NT2/D1 (cell line): ENCODE measurements around the gene PDGFC.

Experiments
- DNase-seq: peaks from one replicate; pipeline ENCODE4 v3.0.0-alpha.2; 2011; ENCODE audit warnings: low read depth, low spot score
- H3K27me3 ChIP-seq: 2 replicates; pipeline ENCODE4 v1.6.0; 2011; ENCODE audit warnings: mild to moderate bottlenecking; ENCODE audit not compliant: insufficient read length, insufficient read depth
- H3K36me3 ChIP-seq: 2 replicates; pipeline ENCODE4 v1.6.1; 2011; ENCODE audit warnings: mild to moderate bottlenecking, low read length, mixed read lengths; ENCODE audit not compliant: insufficient read depth, insufficient read length
- H3K4me1 ChIP-seq: 2 replicates; pipeline ENCODE4 v1.5.1; 2011; ENCODE audit not compliant: insufficient read depth, insufficient read length
- H3K4me3 ChIP-seq: 2 replicates; pipeline ENCODE4 v1.5.1; 2011; ENCODE audit warnings: low read depth; ENCODE audit not compliant: insufficient read length
- H3K9ac ChIP-seq: 2 replicates; pipeline ENCODE4 v1.6.0; 2011; ENCODE audit warnings: low read depth; ENCODE audit not compliant: insufficient read length
- H3K9me3 ChIP-seq: 2 replicates; pipeline ENCODE4 v1.5.1; 2011; ENCODE audit warnings: mild to moderate bottlenecking, low read length; ENCODE audit not compliant: insufficient read depth
- SUZ12 ChIP-seq: IDR thresholded peaks from 2 replicates; pipeline ENCODE4 v1.6.1; 2011; ENCODE audit not compliant: insufficient read length, insufficient read depth; ENCODE audit errors: extremely low read depth
- YY1 ChIP-seq: IDR thresholded peaks from 2 replicates; pipeline ENCODE4 v1.6.1; 2011; ENCODE audit not compliant: insufficient read length, insufficient read depth
- ZNF274 ChIP-seq: IDR thresholded peaks from 2 replicates; pipeline ENCODE4 v1.6.1; 2011; ENCODE audit warnings: mild to moderate bottlenecking, low read depth, low read length

The PDGFC gene

GRCh38 chr4:156803056-156803455 is 168.5 kb downstream of the PDGFC start:
- H3K27me3 ChIP-seq: no peaks in the 10 kb centered on the region
- no peak for TF ChIP-seq SUZ12
- no peak for TF ChIP-seq ZNF274
- TF ChIP-seq YY1: no peak
- no peaks in the 10 kb centered on the region for H3K36me3 ChIP-seq
- no peaks in the 10 kb centered on the region for H3K4me1 ChIP-seq
- no peak overlapping the region for H3K9ac ChIP-seq
- no peak for DNase-seq
- H3K9me3 ChIP-seq: no peaks in the 10 kb centered on the region
- no peak overlapping the region for H3K4me3 ChIP-seq

DNA sequence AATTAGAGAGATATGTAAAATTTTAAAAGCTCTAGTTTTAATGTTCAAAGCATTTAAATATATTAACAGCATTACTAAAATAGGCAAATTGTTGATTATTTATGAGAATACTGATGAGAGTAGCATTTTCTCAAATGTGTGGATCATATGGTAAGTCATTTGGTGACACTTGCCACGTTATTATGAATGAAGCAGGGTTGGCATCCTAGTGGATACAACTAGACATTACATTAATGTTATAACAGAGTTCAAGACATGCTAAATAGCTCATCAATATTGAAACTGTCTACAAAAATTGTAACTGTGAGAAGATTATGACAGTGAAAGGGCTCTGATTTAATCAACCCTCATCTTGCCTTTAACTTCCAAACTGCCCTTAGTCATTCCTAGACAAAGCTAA is 171.1 kb downstream of the PDGFC start:
- Histone ChIP-seq H3K4me3 (no peak overlapping the region), H3K9ac (no peak overlapping the region), H3K27me3 (no peaks in the 10 kb centered on the region), H3K9me3 (no peaks in the 10 kb centered on the region), H3K36me3 (no peaks in the 10 kb centered on the region), H3K4me1 (no peaks in the 10 kb centered on the region)
- DNase-seq: no peak
- TF ChIP-seq ZNF274: no peak
- no peak for TF ChIP-seq SUZ12
- no peak for TF ChIP-seq YY1

DNA sequence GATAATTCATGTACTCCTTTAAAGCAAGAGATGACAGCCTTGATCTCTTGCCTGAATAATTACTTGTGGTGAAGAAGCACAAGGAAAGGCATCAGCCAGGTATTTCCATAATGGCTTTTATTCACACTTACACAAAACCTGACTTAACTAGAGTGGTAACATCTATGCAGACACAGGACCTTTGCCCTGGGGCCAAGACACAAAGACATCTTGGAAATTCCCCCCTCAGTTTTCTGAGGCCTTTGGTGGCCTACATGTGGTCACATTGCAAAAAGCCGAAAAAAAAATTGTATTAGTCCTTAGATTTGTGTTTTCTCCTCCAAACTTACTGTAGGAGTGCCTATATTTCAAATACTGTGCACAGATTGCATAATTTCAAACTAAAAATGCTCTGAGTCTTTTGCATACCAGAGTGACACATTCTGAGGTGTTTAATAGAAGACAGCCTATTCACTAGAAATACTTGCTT is 172.4 kb downstream of the PDGFC start:
- Histone ChIP-seq H3K9me3 (no peaks in the 10 kb centered on the region), H3K4me1 (no peaks in the 10 kb centered on the region), H3K27me3 (no peaks in the 10 kb centered on the region), H3K36me3 (no peaks in the 10 kb centered on the region), H3K9ac (no peak overlapping the region), H3K4me3 (no peak overlapping the region)
- no peak for TF ChIP-seq SUZ12
- TF ChIP-seq ZNF274: no peak
- no peak for TF ChIP-seq YY1
- DNase-seq: peak; percentile 3

DNA sequence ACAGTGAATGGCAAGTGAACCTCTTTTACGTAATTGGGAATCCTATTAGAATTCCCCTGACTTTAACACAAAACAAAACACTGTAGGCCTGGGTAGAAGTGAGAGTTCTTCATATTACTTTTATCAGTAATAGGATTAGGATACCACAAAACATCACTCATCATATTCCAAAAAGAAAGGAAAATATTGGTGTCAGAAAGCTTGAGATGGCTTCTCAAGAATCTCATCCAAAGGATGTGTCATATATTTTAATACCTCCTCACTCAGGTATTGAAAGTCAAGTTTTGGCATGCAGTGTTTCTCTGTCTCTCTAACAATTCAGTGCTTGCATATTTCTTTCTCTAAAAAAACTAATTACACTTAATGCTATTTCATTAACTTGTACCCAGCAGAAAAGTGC is 173.2 kb downstream of the PDGFC start:
- Histone ChIP-seq H3K9ac (no peak overlapping the region), H3K36me3 (no peaks in the 10 kb centered on the region), H3K4me3 (no peak overlapping the region), H3K4me1 (no peaks in the 10 kb centered on the region), H3K27me3 (no peaks in the 10 kb centered on the region), H3K9me3 (no peaks in the 10 kb centered on the region)
- TF ChIP-seq YY1 (no peak), SUZ12 (no peak), ZNF274 (no peak)
- DNase-seq: no peak

GRCh38 chr4:156797206-156797605 is 174.4 kb downstream of the PDGFC start:
- no peaks in the 10 kb centered on the region for H3K4me1 ChIP-seq
- H3K9me3 ChIP-seq: no peaks in the 10 kb centered on the region
- TF ChIP-seq YY1 (no peak), ZNF274 (no peak), SUZ12 (no peak)
- no peaks in the 10 kb centered on the region for H3K36me3 ChIP-seq
- H3K9ac ChIP-seq: no peak overlapping the region
- H3K4me3 ChIP-seq: no peak overlapping the region
- DNase-seq: no peak
- no peaks in the 10 kb centered on the region for H3K27me3 ChIP-seq

GRCh38 chr4:156795727-156796126 is 175.9 kb downstream of the PDGFC start:
- Histone ChIP-seq H3K9me3 (no peaks in the 10 kb centered on the region), H3K36me3 (no peaks in the 10 kb centered on the region), H3K4me3 (no peak overlapping the region), H3K27me3 (no peaks in the 10 kb centered on the region), H3K4me1 (no peaks in the 10 kb centered on the region), H3K9ac (no peak overlapping the region)
- no peak for TF ChIP-seq ZNF274
- TF ChIP-seq YY1: no peak
- TF ChIP-seq SUZ12: no peak
- no peak for DNase-seq

DNA sequence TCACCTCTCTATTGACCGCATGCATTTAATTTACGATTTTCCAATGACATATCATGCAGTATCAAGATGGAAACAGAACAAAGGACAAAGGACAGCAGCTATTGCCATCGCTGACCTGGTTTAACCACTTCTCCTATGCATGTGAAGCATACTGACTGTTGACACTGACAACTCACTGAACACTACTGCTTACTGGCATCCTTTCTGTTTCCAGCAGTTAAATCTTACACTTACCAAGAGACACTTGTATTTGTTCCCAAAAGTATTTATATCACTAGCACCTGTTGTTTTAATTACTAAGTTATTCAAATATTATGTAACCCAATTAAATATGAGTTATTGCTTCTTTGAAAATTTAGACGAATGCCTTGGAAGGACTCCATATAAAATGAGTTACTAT is 176.7 kb downstream of the PDGFC start:
- Histone ChIP-seq H3K9ac (no peak overlapping the region), H3K9me3 (no peaks in the 10 kb centered on the region), H3K36me3 (no peaks in the 10 kb centered on the region), H3K27me3 (no peaks in the 10 kb centered on the region), H3K4me1 (no peaks in the 10 kb centered on the region), H3K4me3 (no peak overlapping the region)
- DNase-seq: no peak
- TF ChIP-seq SUZ12: no peak
- TF ChIP-seq YY1: no peak
- TF ChIP-seq ZNF274: no peak

DNA sequence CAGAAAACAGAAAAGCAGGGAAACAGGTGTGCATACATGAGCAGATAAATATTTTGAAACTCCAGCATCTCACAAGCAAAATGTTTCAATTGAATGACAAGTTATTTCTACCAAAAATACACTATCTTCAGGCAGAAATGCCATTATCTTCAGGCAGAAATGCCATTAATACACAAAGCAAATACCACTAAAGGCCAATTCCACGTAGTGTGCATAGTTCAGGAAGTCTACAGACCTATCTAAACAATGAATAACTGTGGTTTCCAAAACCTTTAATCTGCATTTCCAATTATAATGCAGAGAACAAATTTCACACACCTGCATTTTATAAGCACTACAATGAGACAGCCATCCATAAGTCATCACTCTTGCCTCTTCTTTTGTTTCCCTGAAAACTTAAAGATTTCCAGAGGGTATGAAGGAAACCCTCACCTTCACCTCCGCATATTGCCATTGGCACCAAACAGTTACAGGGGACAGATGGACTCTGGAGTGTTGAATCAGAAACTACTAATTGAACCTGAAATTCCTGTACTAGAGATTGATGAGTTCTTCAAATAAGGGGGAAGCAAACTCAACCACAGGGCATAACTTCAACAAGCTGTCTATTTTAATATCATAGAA is 179.0 kb downstream of the PDGFC start:
- no peaks in the 10 kb centered on the region for H3K27me3 ChIP-seq
- no peak overlapping the region for H3K4me3 ChIP-seq
- no peaks in the 10 kb centered on the region for H3K36me3 ChIP-seq
- no peak overlapping the region for H3K9ac ChIP-seq
- no peak for DNase-seq
- no peaks in the 10 kb centered on the region for H3K9me3 ChIP-seq
- TF ChIP-seq YY1: no peak
- TF ChIP-seq ZNF274: no peak
- TF ChIP-seq SUZ12: no peak
- H3K4me1 ChIP-seq: no peaks in the 10 kb centered on the region
